ENCODE measurements around the gene USF3. TPM values are rescaled to one million over a fixed set of nuclear protein-coding genes. Genes with fewer than 3 reads are reported as not detected.
A peak's percentile ranks its signal among the peaks of the same experiment; 100 is the strongest.

Gene USF3
- total RNA-seq, 4 donors from 2014 or later: 21.8 to 26.6 (median 24.1) TPM

DNA sequence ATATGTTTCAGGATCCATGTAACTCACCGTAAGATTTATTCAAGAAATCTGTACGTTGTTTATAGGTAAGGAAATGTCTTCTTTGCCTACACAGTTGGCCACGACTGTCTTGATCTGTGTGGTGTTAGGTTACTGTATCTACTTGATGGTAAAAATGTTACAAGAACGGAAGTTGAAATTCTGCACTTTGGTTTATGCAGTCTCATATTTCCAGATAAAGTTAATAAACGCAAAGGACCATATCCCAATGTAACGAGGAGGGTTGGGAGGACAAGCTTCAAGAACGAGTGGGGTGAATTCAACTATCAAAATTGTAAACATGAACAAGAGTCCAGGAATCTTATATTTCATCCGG is 1.0 kb downstream of the USF3 start:
- intact Hi-C loops (cut with DNase I; ENCODE audit: low total_unique reads): no loop called here
- 9 to 17% methylated on average over 8 of the region's 8 CpGs for WGBS, 2 donors
- no peak for TF ChIP-seq POLR2A (IDR thresholded peaks at IDR 0.05)
- no peak for TF ChIP-seq CTCF (IDR thresholded peaks at IDR 0.05)
- no peak for DNase-seq (ENCODE audit: low spot score in 2 of 2)
- H3K4me3 ChIP-seq (ENCODE audit: low read depth, poor library complexity, severe bottlenecking): peak overlapping the region; percentile 93

- no peak for DNase-seq (ENCODE audit: low spot score in 2 of 2)
- 96 to 98% methylated on average over 3 of the region's 3 CpGs for WGBS, 2 donors
- TF ChIP-seq POLR2A (IDR thresholded peaks at IDR 0.05) (no peak), CTCF (IDR thresholded peaks at IDR 0.05) (no peak)
- H3K4me3 ChIP-seq (ENCODE audit: low read depth, poor library complexity, severe bottlenecking): no peak overlapping the region
- intact Hi-C loops (cut with DNase I; ENCODE audit: low total_unique reads): no loop called here
These were observed 6.0 kb downstream of the USF3 start for GRCh38 chr3:113690482-113690881.

DNA sequence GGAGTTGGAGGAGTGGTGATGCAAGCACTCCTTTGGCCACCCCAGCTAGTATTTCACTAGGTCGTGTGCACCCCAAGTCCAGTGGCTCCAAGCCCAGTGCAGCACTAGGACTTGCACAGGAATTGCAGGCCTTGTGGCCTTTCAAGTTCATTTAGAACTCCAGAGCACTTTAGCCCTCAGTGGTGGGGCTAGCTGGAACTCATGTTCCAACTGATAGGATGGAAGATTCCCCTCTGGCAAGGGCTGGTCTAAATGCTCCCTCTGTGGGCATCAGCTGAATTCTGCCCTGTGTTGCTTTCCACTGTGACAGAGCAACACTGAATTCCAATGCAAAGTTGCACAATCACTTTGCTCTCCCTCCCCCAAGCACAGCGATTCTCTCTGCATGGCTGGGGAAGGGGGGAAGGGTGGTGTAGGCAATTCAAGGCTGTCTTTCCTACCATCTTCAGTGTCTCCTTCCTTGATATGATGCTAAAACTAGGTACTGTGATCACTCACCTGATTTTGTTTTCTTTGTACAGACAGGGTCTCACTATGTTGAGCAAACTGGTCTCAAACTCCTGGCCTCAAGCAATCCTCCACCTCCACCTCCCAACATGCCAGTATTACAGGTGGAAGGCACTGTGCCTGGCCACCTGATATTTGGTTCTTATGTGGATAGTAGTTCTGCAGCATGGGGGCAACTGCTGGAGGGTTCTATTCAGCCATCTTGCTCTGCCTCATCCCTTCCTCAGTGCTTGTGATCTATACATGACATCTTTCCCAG is 10.3 kb downstream of the USF3 start:
- WGBS, 2 donors: 68 to 74% methylated on average over 2 of the region's 2 CpGs
- intact Hi-C loops (cut with DNase I; ENCODE audit: low total_unique reads): no loop called here
- DNase-seq (ENCODE audit: low spot score in 2 of 2): no peak
- H3K4me3 ChIP-seq (ENCODE audit: low read depth, poor library complexity, severe bottlenecking): no peak overlapping the region
- TF ChIP-seq CTCF (IDR thresholded peaks at IDR 0.05) (no peak), POLR2A (IDR thresholded peaks at IDR 0.05) (no peak)

DNA sequence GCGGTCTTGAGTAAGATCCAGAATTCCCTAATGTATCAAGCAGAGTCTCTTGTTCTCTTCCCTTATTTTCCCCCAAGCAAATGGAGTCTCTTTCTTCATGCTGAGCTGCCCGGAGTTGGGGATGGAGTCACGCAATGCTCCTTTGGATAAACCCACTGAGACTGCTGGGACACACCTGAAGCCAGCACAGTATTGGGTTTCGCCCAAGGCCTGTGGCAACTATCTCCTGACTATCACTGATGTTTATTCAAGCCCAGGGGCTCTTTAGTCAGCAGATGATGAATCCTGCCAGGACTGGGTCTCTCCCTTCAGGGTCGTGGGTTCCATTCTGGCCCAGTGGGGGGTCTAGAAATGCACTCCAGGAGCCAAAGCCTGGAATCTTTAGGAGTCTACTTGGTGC is 11.3 kb downstream of the USF3 start:
- 90 to 95% methylated on average over 5 of the region's 5 CpGs for WGBS, 2 donors

DNA sequence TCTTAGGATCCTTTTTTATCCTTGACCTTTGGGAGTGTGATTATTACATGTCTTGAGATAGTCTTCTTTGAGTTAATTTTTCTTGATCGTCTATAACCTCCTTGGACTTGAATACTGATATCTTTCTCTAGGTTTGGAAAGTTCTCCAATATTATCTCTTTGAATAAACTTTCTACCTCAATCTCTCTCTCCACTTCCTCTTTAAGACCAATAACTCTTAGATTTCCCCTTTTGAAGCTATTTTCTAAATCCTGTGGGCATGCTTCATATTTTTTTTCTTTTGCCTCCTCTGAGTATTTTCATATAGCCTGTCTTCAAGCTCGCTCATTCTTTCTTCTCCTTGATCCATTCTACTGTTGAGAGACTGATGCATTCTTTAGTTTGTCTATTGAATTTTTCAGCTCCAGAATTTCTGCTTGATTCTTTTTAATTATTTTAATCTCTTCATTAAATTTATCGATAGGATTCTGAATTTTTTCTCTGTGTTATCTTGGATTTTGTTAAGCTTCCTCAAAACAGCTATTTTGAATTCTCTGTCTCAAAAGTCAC is 12.1 kb downstream of the USF3 start:
- intact Hi-C loops (cut with DNase I; ENCODE audit: low total_unique reads): no loop called here
- H3K4me3 ChIP-seq (ENCODE audit: low read depth, poor library complexity, severe bottlenecking): no peak overlapping the region
- TF ChIP-seq POLR2A (IDR thresholded peaks at IDR 0.05) (no peak), CTCF (IDR thresholded peaks at IDR 0.05) (no peak)
- DNase-seq (ENCODE audit: low spot score in 2 of 2): no peak
- 97 to 99% methylated on average over 3 of the region's 3 CpGs for WGBS, 2 donors

More for the DNA sequence above, 11.3 kb downstream of the USF3 start:
- no peak overlapping the region for H3K4me3 ChIP-seq (ENCODE audit: low read depth, poor library complexity, severe bottlenecking)
- DNase-seq (ENCODE audit: low spot score in 2 of 2): no peak
- TF ChIP-seq POLR2A (IDR thresholded peaks at IDR 0.05): no peak
- TF ChIP-seq CTCF (IDR thresholded peaks at IDR 0.05): no peak
- intact Hi-C loops (cut with DNase I; ENCODE audit: low total_unique reads): no loop called here

All from lower leg skin (tissue), 4 donors.